ENCODE measurements around the gene SHROOM3.

The SHROOM3 gene

GRCh38 chr4:76652389-76652788 is 217.4 kb downstream of the SHROOM3 start:
- no peak overlapping the region for H3K9ac ChIP-seq (ENCODE audit: low read depth, low read length)
- H3K4me1 ChIP-seq (ENCODE audit: insufficient read depth, low read length), result no peaks in the 10 kb centered on the region
- no peaks in the 10 kb centered on the region for H3K36me3 ChIP-seq (ENCODE audit: insufficient read depth, low read length)
- no peaks in the 10 kb centered on the region for H3K9me3 ChIP-seq (ENCODE audit: control insufficient read depth, insufficient read depth, low read length)

GRCh38 chr4:76654084-76654483 is 219.1 kb downstream of the SHROOM3 start:
- Histone ChIP-seq H3K36me3 (ENCODE audit: insufficient read depth, low read length) (no peaks in the 10 kb centered on the region), H3K9ac (ENCODE audit: low read depth, low read length) (no peak overlapping the region), H3K9me3 (ENCODE audit: control insufficient read depth, insufficient read depth, low read length) (no peaks in the 10 kb centered on the region), H3K4me1 (ENCODE audit: insufficient read depth, low read length) (no peaks in the 10 kb centered on the region)

GRCh38 chr4:76654791-76655190 is 219.8 kb downstream of the SHROOM3 start:
- Histone ChIP-seq H3K36me3 (ENCODE audit: insufficient read depth, low read length) (no peaks in the 10 kb centered on the region), H3K9me3 (ENCODE audit: control insufficient read depth, insufficient read depth, low read length) (no peaks in the 10 kb centered on the region), H3K4me1 (ENCODE audit: insufficient read depth, low read length) (no peaks in the 10 kb centered on the region), H3K9ac (ENCODE audit: low read depth, low read length) (no peak overlapping the region)

- no peaks in the 10 kb centered on the region for H3K36me3 ChIP-seq (ENCODE audit: insufficient read depth, low read length)
- no peak overlapping the region for H3K9ac ChIP-seq (ENCODE audit: low read depth, low read length)
- H3K9me3 ChIP-seq (ENCODE audit: control insufficient read depth, insufficient read depth, low read length), result no peaks in the 10 kb centered on the region
- no peaks in the 10 kb centered on the region for H3K4me1 ChIP-seq (ENCODE audit: insufficient read depth, low read length)
These were observed 220.8 kb downstream of the SHROOM3 start for GRCh38 chr4:76655566-76656479.

- Histone ChIP-seq H3K4me1 (ENCODE audit: insufficient read depth, low read length) (no peaks in the 10 kb centered on the region), H3K9ac (ENCODE audit: low read depth, low read length) (no peak overlapping the region), H3K9me3 (ENCODE audit: control insufficient read depth, insufficient read depth, low read length) (no peaks in the 10 kb centered on the region), H3K36me3 (ENCODE audit: insufficient read depth, low read length) (no peaks in the 10 kb centered on the region)
These were observed 222.4 kb downstream of the SHROOM3 start for GRCh38 chr4:76657443-76657842.

DNA sequence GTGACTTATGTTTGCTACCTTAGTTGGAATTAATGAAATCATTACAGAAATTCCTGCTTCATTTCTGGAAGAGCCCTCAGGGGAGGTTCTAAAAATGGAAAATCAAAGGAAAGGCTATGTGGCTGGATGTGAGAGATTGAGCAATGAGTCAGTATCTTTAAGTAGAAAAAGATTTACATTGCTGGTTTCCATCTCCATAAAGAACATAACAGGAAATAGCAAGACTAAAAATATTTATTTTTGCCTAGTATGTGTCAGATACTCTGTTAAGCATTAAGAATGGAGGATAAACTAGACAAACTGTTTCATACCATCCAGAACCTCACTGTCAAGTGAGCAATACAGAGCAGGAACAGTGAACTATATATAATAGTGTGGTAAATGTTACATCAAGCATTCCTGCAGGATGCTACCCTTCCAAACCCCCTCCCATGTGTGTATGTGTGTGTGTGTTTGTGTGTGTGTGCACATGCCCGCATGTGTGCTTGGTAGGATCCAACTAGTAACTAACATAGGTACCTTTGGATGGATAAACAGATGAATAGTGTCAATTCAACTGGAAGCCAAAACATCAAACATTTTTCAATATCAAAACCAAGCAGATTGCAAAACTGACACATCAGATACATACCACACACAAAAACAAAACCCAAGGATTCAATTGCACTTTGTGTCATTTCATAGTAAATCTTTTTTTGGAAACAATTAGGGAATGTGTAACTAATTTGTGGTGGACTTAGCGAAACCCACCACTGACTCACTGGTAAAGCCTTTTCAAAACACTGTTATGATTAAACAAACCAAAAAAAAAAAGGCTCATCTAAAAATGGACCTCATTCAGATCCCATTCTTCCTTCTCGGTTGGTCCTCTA is 223.4 kb downstream of the SHROOM3 start:
- Histone ChIP-seq H3K9ac (ENCODE audit: low read depth, low read length) (no peak overlapping the region), H3K9me3 (ENCODE audit: control insufficient read depth, insufficient read depth, low read length) (no peaks in the 10 kb centered on the region), H3K36me3 (ENCODE audit: insufficient read depth, low read length) (no peaks in the 10 kb centered on the region), H3K4me1 (ENCODE audit: insufficient read depth, low read length) (no peaks in the 10 kb centered on the region)

DNA sequence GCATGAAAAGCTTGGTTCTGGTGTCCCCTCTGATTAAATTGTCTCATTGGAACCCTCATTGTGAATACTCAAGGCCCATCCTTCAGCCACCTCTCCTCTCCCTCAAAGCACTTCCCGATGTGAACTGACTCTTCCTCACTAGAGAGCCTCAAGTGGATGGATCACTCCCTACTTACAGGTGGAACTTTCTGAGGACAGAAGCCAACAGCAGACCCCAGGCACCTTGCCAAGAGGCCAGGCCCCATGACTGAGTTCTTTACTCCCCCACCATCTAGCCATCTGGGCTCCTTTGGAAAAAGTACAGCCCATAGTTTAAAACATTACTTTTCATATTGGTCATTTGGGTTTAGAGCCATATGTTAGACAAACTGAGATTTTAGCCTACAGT is 224.1 kb downstream of the SHROOM3 start:
- no peaks in the 10 kb centered on the region for H3K9me3 ChIP-seq (ENCODE audit: control insufficient read depth, insufficient read depth, low read length)
- H3K9ac ChIP-seq (ENCODE audit: low read depth, low read length), result no peak overlapping the region
- H3K4me1 ChIP-seq (ENCODE audit: insufficient read depth, low read length), result no peaks in the 10 kb centered on the region
- no peaks in the 10 kb centered on the region; the same call in 1 of the 2 replicates for H3K36me3 ChIP-seq (ENCODE audit: insufficient read depth, low read length)

DNA sequence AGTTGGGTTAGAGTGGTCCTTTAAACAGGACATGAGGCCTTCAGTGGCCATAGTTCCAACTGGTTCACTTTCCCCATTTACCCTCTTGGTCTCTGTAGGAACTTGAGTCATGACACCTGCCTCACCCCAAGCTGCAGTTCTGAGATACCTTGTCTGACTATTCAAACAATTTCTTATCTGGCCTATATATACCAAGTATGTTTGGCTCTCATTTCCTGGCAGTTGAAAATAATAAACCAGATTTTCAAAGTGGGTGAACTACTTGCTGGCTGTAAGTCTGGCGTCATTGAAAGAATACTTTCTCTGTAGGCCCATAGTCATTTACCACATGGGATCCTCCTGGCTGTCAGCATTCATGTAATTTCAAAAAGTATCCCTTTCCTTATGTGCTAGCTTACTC is 228.8 kb downstream of the SHROOM3 start:
- H3K4me1 ChIP-seq (ENCODE audit: insufficient read depth, low read length), result no peaks in the 10 kb centered on the region
- no peaks in the 10 kb centered on the region for H3K9me3 ChIP-seq (ENCODE audit: control insufficient read depth, insufficient read depth, low read length)
- no peak overlapping the region for H3K9ac ChIP-seq (ENCODE audit: low read depth, low read length)
- no peaks in the 10 kb centered on the region; the same call in 1 of the 2 replicates for H3K36me3 ChIP-seq (ENCODE audit: insufficient read depth, low read length)

- H3K9ac ChIP-seq (ENCODE audit: low read depth, low read length), result no peak overlapping the region
These were observed 230.1 kb downstream of the SHROOM3 start for GRCh38 chr4:76665153-76665552.

DNA sequence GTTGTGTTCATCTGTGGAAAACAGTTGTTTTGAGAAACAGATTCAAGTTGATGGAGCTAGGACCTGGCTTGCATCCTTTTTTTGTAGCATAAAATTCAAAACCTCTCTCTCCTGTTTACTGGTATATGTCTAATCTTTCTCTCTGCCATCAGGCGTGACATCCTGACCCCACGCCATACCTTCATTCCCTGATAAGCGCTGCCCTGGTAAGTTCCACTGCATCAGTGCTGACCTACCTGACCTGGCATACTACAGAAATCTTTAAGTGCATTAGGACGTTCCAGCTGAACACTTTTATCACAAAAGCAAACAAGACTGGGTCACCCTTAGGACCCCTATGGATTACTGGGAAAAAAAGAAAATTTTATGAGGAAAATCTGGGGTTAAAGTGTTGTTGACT is 230.7 kb downstream of the SHROOM3 start:
- H3K9ac ChIP-seq (ENCODE audit: low read depth, low read length), result no peak overlapping the region
- no peaks in the 10 kb centered on the region for H3K4me1 ChIP-seq (ENCODE audit: insufficient read depth, low read length)
- H3K9me3 ChIP-seq (ENCODE audit: control insufficient read depth, insufficient read depth, low read length), result no peaks in the 10 kb centered on the region

More at GRCh38 chr4:76665153-76665552, 230.1 kb downstream of the SHROOM3 start:
- no peaks in the 10 kb centered on the region for H3K4me1 ChIP-seq (ENCODE audit: insufficient read depth, low read length)
- no peaks in the 10 kb centered on the region for H3K9me3 ChIP-seq (ENCODE audit: control insufficient read depth, insufficient read depth, low read length)
- H3K36me3 ChIP-seq (ENCODE audit: insufficient read depth, low read length), result no peaks in the 10 kb centered on the region; the same call in 1 of the 2 replicates

GRCh38 chr4:76666944-76667532 is 232.0 kb downstream of the SHROOM3 start:
- Histone ChIP-seq H3K36me3 (ENCODE audit: insufficient read depth, low read length) (no peaks in the 10 kb centered on the region; the same call in 1 of the 2 replicates), H3K4me1 (ENCODE audit: insufficient read depth, low read length) (no peaks in the 10 kb centered on the region), H3K9ac (ENCODE audit: low read depth, low read length) (no peak overlapping the region), H3K9me3 (ENCODE audit: control insufficient read depth, insufficient read depth, low read length) (no peaks in the 10 kb centered on the region)

More for the DNA sequence above, 230.7 kb downstream of the SHROOM3 start:
- no peaks in the 10 kb centered on the region; the same call in 1 of the 2 replicates for H3K36me3 ChIP-seq (ENCODE audit: insufficient read depth, low read length)

- Histone ChIP-seq H3K4me1 (ENCODE audit: insufficient read depth, low read length) (no peaks in the 10 kb centered on the region), H3K9me3 (ENCODE audit: control insufficient read depth, insufficient read depth, low read length) (no peaks in the 10 kb centered on the region), H3K9ac (ENCODE audit: low read depth, low read length) (no peak overlapping the region), H3K36me3 (ENCODE audit: insufficient read depth, low read length) (no peaks in the 10 kb centered on the region)
These were observed 235.6 kb downstream of the SHROOM3 start for GRCh38 chr4:76670631-76671030.

DNA sequence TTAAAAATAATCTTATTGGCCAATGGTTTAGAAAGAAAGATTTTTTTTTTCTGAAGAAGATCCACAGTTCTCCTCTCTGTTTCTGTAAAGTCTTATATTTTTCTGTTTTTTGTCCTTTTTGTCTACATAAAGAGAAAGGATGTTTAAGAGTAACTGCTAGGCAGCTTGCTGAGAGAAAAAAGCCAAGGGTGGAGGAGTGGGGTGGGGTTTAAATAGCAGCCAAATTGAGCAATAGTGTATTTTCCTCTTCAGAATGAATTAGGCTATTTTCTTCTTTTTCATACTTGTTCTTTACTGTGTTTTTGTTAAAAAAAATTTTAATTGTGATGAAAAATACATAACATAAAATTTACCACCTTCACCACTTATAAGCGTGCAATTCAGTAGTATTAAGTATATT is 238.3 kb downstream of the SHROOM3 start:
- Histone ChIP-seq H3K9ac (ENCODE audit: low read depth, low read length) (no peak overlapping the region), H3K4me1 (ENCODE audit: insufficient read depth, low read length) (no peaks in the 10 kb centered on the region), H3K36me3 (ENCODE audit: insufficient read depth, low read length) (no peaks in the 10 kb centered on the region), H3K9me3 (ENCODE audit: control insufficient read depth, insufficient read depth, low read length) (no peaks in the 10 kb centered on the region)

DNA sequence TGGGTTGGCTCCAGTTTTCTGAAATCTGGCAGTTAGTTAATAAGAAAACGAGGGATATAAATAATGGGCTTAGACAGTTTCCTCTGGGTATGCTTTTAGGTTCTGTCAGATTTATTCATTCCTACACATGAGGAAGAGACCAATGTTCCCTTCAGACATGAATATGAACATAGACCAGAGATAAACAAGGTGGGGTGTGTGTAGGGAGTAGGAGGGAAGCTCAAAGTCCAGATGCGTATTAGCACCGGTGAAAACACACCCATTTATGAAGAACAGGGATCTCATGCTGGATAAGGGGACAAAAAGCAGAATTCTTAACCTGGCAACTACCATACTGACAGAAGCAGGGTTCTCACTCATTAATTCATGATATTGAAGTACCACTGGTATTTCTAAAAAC is 240.0 kb downstream of the SHROOM3 start:
- Histone ChIP-seq H3K9ac (ENCODE audit: low read depth, low read length) (no peak overlapping the region), H3K36me3 (ENCODE audit: insufficient read depth, low read length) (no peaks in the 10 kb centered on the region), H3K9me3 (ENCODE audit: control insufficient read depth, insufficient read depth, low read length) (no peaks in the 10 kb centered on the region), H3K4me1 (ENCODE audit: insufficient read depth, low read length) (peaks cover 4% of the 10 kb centered on the region)

All from ES-I3 (cell line).